DMS 273 (cell line): ENCODE data around the gene EMILIN1.
A peak's percentile ranks its signal among the peaks of the same experiment; 100 is the strongest.

Experiments used
- DNase-seq: peaks from one replicate; lab custom pipeline; 2025; ENCODE audit not compliant: unreplicated experiment; lab: John Stamatoyannopoulos, UW

EMILIN1 gene

GRCh38 chr2:27079233-27080139 lies 1.1 kb downstream of the EMILIN1 start:
- no peak for DNase-seq

- no peak for DNase-seq
Observed at GRCh38 chr2:27080140-27080469, 1.7 kb downstream of the EMILIN1 start.

- DNase-seq: no peak
Observed at GRCh38 chr2:27080603-27080936, 2.2 kb downstream of the EMILIN1 start.

- no peak for DNase-seq
Observed at GRCh38 chr2:27081984-27082772, 3.8 kb downstream of the EMILIN1 start.

- no peak for DNase-seq
Observed at GRCh38 chr2:27082773-27083409, 4.5 kb downstream of the EMILIN1 start.

- peak; percentile 54 for DNase-seq
Observed at GRCh38 chr2:27083410-27084296, 5.2 kb downstream of the EMILIN1 start.

- DNase-seq: no peak
Observed at GRCh38 chr2:27084297-27085061, 6.1 kb downstream of the EMILIN1 start.

- DNase-seq: no peak
Observed at GRCh38 chr2:27085062-27085672, 6.8 kb downstream of the EMILIN1 start.

- DNase-seq: peak; percentile 56
Observed at GRCh38 chr2:27085673-27086089, 7.3 kb downstream of the EMILIN1 start.

- peak; percentile 98 for DNase-seq
Observed at GRCh38 chr2:27086090-27086723, 7.8 kb downstream of the EMILIN1 start.

- DNase-seq: peak; percentile 69
Observed at GRCh38 chr2:27086724-27087593, 8.5 kb downstream of the EMILIN1 start, which contains the start of gene KHK. Gene KHK (plus strand): TSS chr2:27086772. CDS start chr2:27087260, 488 bp downstream.

GRCh38 chr2:27087823-27088410 lies 9.5 kb downstream of the EMILIN1 start:
- no peak for DNase-seq

- DNase-seq: no peak
Observed at GRCh38 chr2:27088634-27089033, 10.2 kb downstream of the EMILIN1 start.

- no peak for DNase-seq
Observed at GRCh38 chr2:27089111-27089954, 10.9 kb downstream of the EMILIN1 start.

GRCh38 chr2:27091746-27092695 lies 13.6 kb downstream of the EMILIN1 start:
- no peak for DNase-seq
